ENCODE results near the gene CACNG8. TPM values are rescaled to one million over a fixed set of nuclear protein-coding genes. Genes with fewer than 3 reads are reported as not detected.
"Not testable (repeated sequence)": the region's sequence is repeated elsewhere in the genome, so short reads cannot be mapped to it uniquely, and the experiment has no call there.

CACNG8 gene
- total RNA-seq, 4 donors from 2014 or later, result not detected

DNA sequence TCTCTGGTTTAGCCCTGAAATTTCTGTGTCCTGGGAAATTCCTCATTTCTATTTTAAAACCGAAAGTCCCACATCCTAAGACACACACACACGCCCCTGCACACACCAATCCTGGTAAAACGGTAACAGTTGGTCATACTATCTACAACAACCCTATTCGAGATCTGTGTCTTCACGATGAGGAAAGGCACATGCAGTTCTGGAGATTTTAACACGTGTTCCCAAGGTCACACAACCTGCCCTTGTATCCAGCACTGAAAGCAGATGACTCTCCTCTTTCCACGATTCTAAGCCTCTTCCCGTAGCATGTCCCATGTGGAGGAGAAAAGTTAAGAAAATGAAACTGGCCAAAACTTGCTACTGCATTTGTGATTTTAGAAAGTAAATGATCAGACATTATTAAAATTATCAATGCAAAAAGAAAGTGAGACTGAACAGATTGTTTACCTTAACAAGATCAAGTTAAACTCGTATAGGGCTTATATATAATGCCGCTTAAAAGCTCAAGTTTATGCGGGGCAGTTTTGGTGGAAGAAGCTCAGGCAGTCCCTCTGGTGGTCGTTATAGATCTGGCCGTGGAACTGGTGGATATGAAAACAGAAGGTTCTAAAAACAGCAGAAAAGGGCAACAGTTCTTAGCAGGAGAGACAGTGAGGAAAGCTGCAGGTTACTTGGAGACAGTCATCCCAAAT is 68.3 kb downstream of the CACNG8 start:
- Histone ChIP-seq H3K36me3 (no peaks in the 10 kb centered on the region), H3K27me3 (peaks cover 0 to 52% (median 0%) of the 10 kb centered on the region in 4 donors), H3K4me1 (no peaks in the 10 kb centered on the region), H3K9me3 (no peaks in the 10 kb centered on the region), H3K4me3 (peak overlapping the region in 1 of 4 donors; percentile 12), H3K27ac (no peak overlapping the region)
- intact Hi-C loops (cut with DNase I), result no loop called here
- no peak for TF ChIP-seq POLR2A (IDR thresholded peaks at IDR 0.05)
- TF ChIP-seq, protein P1, sequence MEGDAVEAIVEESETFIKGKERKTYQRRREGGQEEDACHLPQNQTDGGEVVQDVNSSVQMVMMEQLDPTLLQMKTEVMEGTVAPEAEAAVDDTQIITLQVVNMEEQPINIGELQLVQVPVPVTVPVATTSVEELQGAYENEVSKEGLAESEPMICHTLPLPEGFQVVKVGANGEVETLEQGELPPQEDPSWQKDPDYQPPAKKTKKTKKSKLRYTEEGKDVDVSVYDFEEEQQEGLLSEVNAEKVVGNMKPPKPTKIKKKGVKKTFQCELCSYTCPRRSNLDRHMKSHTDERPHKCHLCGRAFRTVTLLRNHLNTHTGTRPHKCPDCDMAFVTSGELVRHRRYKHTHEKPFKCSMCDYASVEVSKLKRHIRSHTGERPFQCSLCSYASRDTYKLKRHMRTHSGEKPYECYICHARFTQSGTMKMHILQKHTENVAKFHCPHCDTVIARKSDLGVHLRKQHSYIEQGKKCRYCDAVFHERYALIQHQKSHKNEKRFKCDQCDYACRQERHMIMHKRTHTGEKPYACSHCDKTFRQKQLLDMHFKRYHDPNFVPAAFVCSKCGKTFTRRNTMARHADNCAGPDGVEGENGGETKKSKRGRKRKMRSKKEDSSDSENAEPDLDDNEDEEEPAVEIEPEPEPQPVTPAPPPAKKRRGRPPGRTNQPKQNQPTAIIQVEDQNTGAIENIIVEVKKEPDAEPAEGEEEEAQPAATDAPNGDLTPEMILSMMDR (IDR thresholded peaks at IDR 0.05), result peak in 1 of 6 experiments; percentile 14
- no peak for DNase-seq
- 39 to 41% methylated on average over 13 of the region's 13 CpGs for WGBS, 2 donors

DNA sequence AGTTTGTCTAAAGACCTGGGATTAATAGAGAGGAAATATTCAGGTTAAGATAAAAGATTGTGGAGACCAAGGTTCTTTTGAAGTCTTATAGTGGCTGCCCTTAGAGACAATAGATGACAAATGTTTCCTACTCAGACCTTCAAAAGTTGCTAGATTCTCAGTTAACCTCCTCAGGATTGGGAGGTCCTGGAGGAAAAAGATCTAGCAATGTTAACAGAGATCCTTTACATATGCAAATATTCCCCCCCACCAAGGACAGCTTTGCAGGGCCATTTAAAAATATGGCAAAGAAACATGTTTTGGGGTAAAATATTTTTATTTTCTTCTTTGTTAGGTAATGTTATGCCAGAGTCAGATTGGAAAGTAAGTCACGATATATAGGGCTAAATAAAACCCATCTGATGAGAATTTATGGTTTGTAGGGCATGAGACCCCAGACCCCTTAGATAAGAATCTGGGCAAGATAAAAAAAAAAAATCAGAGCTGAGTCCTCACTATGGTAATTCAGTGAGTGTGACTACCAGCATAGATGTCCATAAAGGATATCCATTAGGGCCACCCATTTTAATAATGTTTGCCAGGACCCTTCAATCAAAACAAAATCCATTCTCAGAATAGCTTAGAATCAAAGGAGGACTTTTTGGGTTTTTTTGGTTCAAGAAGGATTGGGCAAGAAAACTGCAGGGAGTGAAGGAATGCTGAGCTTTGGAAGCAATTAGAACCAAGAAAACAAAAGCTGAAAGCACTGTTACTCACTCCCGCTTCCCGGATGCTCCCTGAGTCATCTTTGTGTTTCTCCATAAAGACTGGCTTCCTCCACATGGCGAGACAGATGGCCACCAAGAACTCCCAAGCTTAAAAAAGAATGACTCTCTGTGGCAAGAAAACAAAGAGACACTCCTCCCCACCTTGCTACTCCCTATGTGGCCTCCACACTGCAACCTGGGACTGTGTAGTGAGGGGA is 72.8 kb downstream of the CACNG8 start:
- WGBS, 2 donors, result 40 to 41% methylated on average over 4 of the region's 4 CpGs
- intact Hi-C loops (cut with DNase I), result no loop called here
- no peaks in the 10 kb centered on the region for H3K36me3 ChIP-seq
- no peaks in the 10 kb centered on the region for H3K4me1 ChIP-seq
- no peak overlapping the region for H3K27ac ChIP-seq
- H3K4me3 ChIP-seq, result no peak overlapping the region
- no peak for DNase-seq
- TF ChIP-seq, protein P1 (IDR thresholded peaks at IDR 0.05), result no peak
- no peak for TF ChIP-seq POLR2A (IDR thresholded peaks at IDR 0.05)
- no peaks in the 10 kb centered on the region for H3K9me3 ChIP-seq
- peaks cover 0 to 24% (median 0%) of the 10 kb centered on the region in 4 donors for H3K27me3 ChIP-seq

DNA sequence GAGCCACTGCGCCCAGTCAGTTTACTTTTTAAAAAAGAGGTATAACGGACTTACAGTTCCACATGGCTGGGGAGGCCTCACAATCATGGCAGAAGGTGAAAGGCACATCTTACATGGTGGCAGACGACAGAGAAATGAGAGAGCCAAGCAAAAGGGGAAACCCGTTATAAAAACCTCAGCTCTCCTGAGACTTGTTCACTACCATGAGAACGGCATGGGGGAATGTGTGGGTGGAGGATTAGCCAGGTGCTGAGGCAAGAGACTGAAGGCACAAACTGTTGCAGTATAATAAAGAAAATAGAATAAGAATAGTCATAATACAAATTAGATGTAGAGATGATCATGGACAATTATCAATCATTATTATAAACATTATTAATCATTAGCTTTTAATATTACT is 73.8 kb downstream of the CACNG8 start:
- intact Hi-C loops (cut with DNase I), result not testable (repeated sequence)

More for the DNA sequence above, 73.8 kb downstream of the CACNG8 start:
- H3K36me3 ChIP-seq, H3K4me3 ChIP-seq, H3K27ac ChIP-seq, H3K9me3 ChIP-seq, DNase-seq, H3K4me1 ChIP-seq: not testable (repeated sequence)
- peaks cover 0 to 14% (median 0%) of the 10 kb centered on the region in 4 donors for H3K27me3 ChIP-seq
- WGBS, 2 donors, result 36 to 63% methylated on average over 3 to 5 of the region's 5 CpGs

Small RNAs within 50 kb of the gene (small RNA-seq; reads per million reads assigned to genes)
- gene AC012314.20, result 0 reads per million in 4 donors

Other genes starting within 250 kb of the CACNG8 start
- under 1 TPM in 2 of 4 donors, not detected in 2; 0.19 to 0.59 TPM for gene NLRP12, start 138.6 kb upstream of the CACNG8 start, total RNA-seq
- 10 to 100 TPM in 1 of 4 donors, 1 to 10 TPM in 3; 4.1 to 30.7 (median 7.8) TPM for gene MYADM, start 95.1 kb upstream of the CACNG8 start, total RNA-seq
- gene PRKCG, start 80.7 kb upstream of the CACNG8 start, total RNA-seq, result not detected
- not detected for gene CACNG7, start 53.7 kb upstream of the CACNG8 start, total RNA-seq
- gene CACNG6, start 28.7 kb downstream of the CACNG8 start, total RNA-seq, result 1 to 10 TPM in 1 of 4 donors, not detected in 3; 1.4 TPM
- not detected for gene VSTM1, start 101.0 kb downstream of the CACNG8 start, total RNA-seq
- not detected for gene TARM1, start 118.4 kb downstream of the CACNG8 start, total RNA-seq
- gene OSCAR, start 137.9 kb downstream of the CACNG8 start, total RNA-seq, result 1 to 10 TPM in 2 of 4 donors, under 1 TPM in 1, not detected in 1; 0.70 to 1.6 (median 1.3) TPM
- gene NDUFA3, start 139.9 kb downstream of the CACNG8 start, total RNA-seq, result 10 to 100 TPM; 20.9 to 29.5 (median 25.4) TPM
- 1 to 10 TPM; 6.1 to 9.0 (median 7.4) TPM for gene TFPT, start 152.7 kb downstream of the CACNG8 start, total RNA-seq
- gene PRPF31, start 152.8 kb downstream of the CACNG8 start, total RNA-seq, result 10 to 100 TPM; 41.8 to 49.2 (median 43.2) TPM
- gene CNOT3, start 174.8 kb downstream of the CACNG8 start, total RNA-seq, result 10 to 100 TPM; 18.0 to 27.9 (median 18.7) TPM
- 1 to 10 TPM; 1.7 to 4.7 (median 4.3) TPM for gene LENG1, start 196.8 kb downstream of the CACNG8 start, total RNA-seq
- 10 to 100 TPM in 3 of 4 donors, 1 to 10 TPM in 1; 4.0 to 45.6 (median 17.5) TPM for gene TMC4, start 210.2 kb downstream of the CACNG8 start, total RNA-seq
- gene MBOAT7, start 226.6 kb downstream of the CACNG8 start, total RNA-seq, result 10 to 100 TPM; 32.2 to 56.2 (median 40.8) TPM
- gene TSEN34, start 228.4 kb downstream of the CACNG8 start, total RNA-seq, result 10 to 100 TPM; 56.1 to 70.9 (median 64.4) TPM
- gene RPS9, start 237.9 kb downstream of the CACNG8 start, total RNA-seq, result 1,000 to 10,000 TPM; 1,466 to 2,803 (median 2,105) TPM